WTC11 (cell line): Measurements from ENCODE around the gene CBFB. TPM values are rescaled to one million over a fixed set of nuclear protein-coding genes. Genes with fewer than 3 reads are reported as not detected.

Source experiments
- ATAC-seq: fragments of 200-7000 bp; cut with Tn5 transposase; 2 replicates; pipeline ENCODE4 v1.10.0; 2021; ENCODE audit warnings: mild to moderate bottlenecking, moderate library complexity
- CTCF ChIA-PET: fragments of 300-600 bp; sonication (Branson Sonifier 250); formaldehyde crosslinking; loops from one replicate; lab custom pipeline; 2021; ENCODE audit warnings: antibody characterized with exemption; lab: Charles Lee
- POLR2A ChIA-PET: fragments of 350-600 bp; sonication (Branson Sonifier 250); formaldehyde crosslinking; loops from one replicate; lab custom pipeline; 2021; ENCODE audit warnings: antibody characterized with exemption; lab: Charles Lee
- DNase-seq: peaks from one replicate; pipeline ENCODE4 v3.0.0; 2021; ENCODE audit warnings: low spot score
- H3K27ac Mint-ChIP-seq: 2 replicates; pipeline ENCODE4 v1.8.0; 2021; ENCODE audit warnings: mixed read lengths
- H3K27me3 Mint-ChIP-seq: 2 replicates; pipeline ENCODE4 v1.8.0; 2021; ENCODE audit warnings: low read depth, mild to moderate bottlenecking, moderate library complexity, mixed read lengths
- H3K36me3 Mint-ChIP-seq: 2 replicates; pipeline ENCODE4 v1.8.0; 2021; ENCODE audit warnings: mixed read lengths
- H3K4me1 Mint-ChIP-seq: 2 replicates; pipeline ENCODE4 v1.8.0; 2022; ENCODE audit warnings: mixed read lengths
- H3K4me3 Mint-ChIP-seq: 2 replicates; pipeline ENCODE4 v1.8.0; 2021; ENCODE audit warnings: mild to moderate bottlenecking, moderate library complexity, mixed read lengths
- H3K9me3 Mint-ChIP-seq: 2 replicates; pipeline ENCODE4 v1.8.0; 2021; ENCODE audit warnings: mixed read lengths
- CREM ChIP-seq: sonication (generic); formaldehyde crosslinking; IDR thresholded peaks from 2 replicates; pipeline ENCODE4 v1.8.1; 2022; ENCODE audit warnings: mild to moderate bottlenecking, missing genetic modification reagents, moderate library complexity
- ELF4 ChIP-seq: sonication (generic); formaldehyde crosslinking; IDR thresholded peaks from 2 replicates; pipeline ENCODE4 v1.8.1; 2022; ENCODE audit warnings: low read depth, mild to moderate bottlenecking, moderate library complexity, missing genetic modification reagents
- GTF2I ChIP-seq: fragments of 250-450 bp; sonication (Bioruptor Pico); conservative IDR thresholded peaks from 2 replicates; pipeline ENCODE4 v1.4.0; 2021; ENCODE audit warnings: mild to moderate bottlenecking
- HMGA2 ChIP-seq: fragments of 250-450 bp; sonication (Bioruptor Pico); IDR thresholded peaks from 2 replicates; pipeline ENCODE4 v1.4.0; 2021; ENCODE audit warnings: mild to moderate bottlenecking, moderate library complexity
- IRF2 ChIP-seq: sonication (generic); formaldehyde crosslinking; IDR thresholded peaks from 2 replicates; pipeline ENCODE4 v1.8.0; 2022; ENCODE audit warnings: low read depth, missing genetic modification reagents, borderline replicate concordance
- MYBL2 ChIP-seq: sonication (generic); formaldehyde crosslinking; IDR thresholded peaks from 2 replicates; pipeline ENCODE4 v1.8.1; 2023; ENCODE audit warnings: mild to moderate bottlenecking, moderate library complexity, missing genetic modification reagents
- SP1 ChIP-seq: sonication (generic); formaldehyde crosslinking; conservative IDR thresholded peaks from 2 replicates; pipeline ENCODE4 v1.8.1; 2022; ENCODE audit warnings: missing genetic modification reagents
- ZNF263 ChIP-seq: sonication (generic); formaldehyde crosslinking; IDR thresholded peaks from 2 replicates; pipeline ENCODE4 v1.8.1; 2022; ENCODE audit warnings: low read depth, mild to moderate bottlenecking, moderate library complexity, missing genetic modification reagents
- ZNF671 ChIP-seq: fragments of 250-450 bp; sonication (Bioruptor Pico); IDR thresholded peaks from 2 replicates; pipeline ENCODE4 v1.8.0; 2021; ENCODE audit warnings: mild to moderate bottlenecking
- total RNA-seq: library from RNA; stranded (reverse); gene quantifications from 3 replicates; pipeline ENCODE4 v1.2.3, GENCODE V29; 2021
- TF ChIP-seq, protein P1 (sequence below): fragments of 250-450 bp; sonication (Bioruptor Pico); IDR thresholded peaks from 2 replicates; pipeline ENCODE4 v1.9.0; 2021; ENCODE audit warnings: mild to moderate bottlenecking, borderline replicate concordance
- TF ChIP-seq, protein P2 (sequence below): sonication (generic); formaldehyde crosslinking; IDR thresholded peaks from 2 replicates; pipeline ENCODE4 v1.8.1; 2022; ENCODE audit warnings: low read depth, mild to moderate bottlenecking, moderate library complexity, missing genetic modification reagents, borderline replicate concordance
- TF ChIP-seq, protein P3 (sequence below): fragments of 250-450 bp; sonication (Bioruptor Pico); IDR thresholded peaks from 2 replicates; pipeline ENCODE4 v1.9.0; 2021; ENCODE audit warnings: moderate library complexity, mild to moderate bottlenecking, inconsistent platforms, borderline replicate concordance

Gene CBFB
- total RNA-seq, 1 experiment from 2014 or later, result 36.9 TPM

DNA sequence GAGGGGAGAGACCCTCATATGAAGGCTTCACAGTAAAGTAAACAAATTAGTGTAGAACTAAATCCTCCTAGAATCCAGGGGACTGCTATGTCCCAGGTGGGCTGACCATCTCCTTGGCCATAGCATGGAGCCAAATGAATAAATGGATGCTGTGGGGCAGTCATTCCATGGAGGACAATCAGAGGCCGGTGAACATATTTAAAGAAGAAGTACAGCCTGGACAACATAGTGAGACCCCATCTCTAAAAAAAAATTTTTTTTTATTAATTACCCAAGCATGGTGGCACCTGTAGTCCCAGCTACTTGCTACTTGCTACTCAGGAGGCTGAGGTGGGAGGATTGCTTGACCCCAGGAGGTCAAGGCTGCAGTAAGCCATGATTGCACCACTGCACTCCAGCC lies 5.3 kb upstream of the CBFB start (continued):
- TF ChIP-seq, protein P1, sequence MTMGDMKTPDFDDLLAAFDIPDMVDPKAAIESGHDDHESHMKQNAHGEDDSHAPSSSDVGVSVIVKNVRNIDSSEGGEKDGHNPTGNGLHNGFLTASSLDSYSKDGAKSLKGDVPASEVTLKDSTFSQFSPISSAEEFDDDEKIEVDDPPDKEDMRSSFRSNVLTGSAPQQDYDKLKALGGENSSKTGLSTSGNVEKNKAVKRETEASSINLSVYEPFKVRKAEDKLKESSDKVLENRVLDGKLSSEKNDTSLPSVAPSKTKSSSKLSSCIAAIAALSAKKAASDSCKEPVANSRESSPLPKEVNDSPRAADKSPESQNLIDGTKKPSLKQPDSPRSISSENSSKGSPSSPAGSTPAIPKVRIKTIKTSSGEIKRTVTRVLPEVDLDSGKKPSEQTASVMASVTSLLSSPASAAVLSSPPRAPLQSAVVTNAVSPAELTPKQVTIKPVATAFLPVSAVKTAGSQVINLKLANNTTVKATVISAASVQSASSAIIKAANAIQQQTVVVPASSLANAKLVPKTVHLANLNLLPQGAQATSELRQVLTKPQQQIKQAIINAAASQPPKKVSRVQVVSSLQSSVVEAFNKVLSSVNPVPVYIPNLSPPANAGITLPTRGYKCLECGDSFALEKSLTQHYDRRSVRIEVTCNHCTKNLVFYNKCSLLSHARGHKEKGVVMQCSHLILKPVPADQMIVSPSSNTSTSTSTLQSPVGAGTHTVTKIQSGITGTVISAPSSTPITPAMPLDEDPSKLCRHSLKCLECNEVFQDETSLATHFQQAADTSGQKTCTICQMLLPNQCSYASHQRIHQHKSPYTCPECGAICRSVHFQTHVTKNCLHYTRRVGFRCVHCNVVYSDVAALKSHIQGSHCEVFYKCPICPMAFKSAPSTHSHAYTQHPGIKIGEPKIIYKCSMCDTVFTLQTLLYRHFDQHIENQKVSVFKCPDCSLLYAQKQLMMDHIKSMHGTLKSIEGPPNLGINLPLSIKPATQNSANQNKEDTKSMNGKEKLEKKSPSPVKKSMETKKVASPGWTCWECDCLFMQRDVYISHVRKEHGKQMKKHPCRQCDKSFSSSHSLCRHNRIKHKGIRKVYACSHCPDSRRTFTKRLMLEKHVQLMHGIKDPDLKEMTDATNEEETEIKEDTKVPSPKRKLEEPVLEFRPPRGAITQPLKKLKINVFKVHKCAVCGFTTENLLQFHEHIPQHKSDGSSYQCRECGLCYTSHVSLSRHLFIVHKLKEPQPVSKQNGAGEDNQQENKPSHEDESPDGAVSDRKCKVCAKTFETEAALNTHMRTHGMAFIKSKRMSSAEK (CRISPR knock-in tag), result no peak
- TF ChIP-seq ELF4, result no peak
- TF ChIP-seq, protein P2, sequence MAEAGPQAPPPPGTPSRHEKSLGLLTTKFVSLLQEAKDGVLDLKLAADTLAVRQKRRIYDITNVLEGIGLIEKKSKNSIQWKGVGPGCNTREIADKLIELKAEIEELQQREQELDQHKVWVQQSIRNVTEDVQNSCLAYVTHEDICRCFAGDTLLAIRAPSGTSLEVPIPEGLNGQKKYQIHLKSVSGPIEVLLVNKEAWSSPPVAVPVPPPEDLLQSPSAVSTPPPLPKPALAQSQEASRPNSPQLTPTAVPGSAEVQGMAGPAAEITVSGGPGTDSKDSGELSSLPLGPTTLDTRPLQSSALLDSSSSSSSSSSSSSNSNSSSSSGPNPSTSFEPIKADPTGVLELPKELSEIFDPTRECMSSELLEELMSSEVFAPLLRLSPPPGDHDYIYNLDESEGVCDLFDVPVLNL (CRISPR knock-in tag), result no peak

DNA sequence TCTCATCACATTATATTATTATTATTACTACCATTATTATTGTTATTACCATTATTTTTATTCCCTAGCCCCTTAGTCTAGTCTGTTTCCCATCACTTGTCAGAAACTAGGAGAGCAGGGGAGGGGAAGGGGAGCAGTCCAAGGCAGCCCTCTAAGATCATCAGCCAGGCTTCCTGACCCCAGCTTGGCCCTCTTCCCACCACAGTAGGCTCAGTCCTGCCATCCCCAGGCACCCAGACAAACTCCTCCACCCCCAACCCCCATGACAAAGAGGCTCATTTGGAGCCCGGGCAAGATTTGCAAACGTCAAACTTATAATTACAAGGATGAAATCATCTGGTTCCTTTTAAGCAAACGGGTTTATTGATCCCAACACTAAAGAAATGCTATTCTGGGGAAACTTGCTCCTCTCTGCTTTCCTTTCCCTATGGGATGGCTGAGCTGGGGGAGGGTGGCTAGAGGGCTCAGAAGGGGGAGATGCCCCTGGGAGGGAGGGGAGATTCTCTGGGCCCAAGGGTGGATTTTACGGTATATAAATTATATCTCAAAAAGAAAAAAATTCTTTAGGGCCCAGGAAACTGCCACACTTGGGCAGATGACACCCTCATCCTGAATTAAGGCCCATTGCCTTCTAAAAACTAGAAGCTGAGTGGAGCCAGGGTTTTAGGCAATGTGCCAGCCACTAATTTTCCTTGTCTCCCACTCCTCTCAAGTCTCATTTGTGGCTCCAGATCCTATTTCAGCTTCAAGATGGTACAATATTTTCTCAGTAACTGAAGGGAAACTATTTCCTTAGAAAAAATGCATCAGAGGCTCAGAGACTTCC lies 4.4 kb upstream of the CBFB start:
- Mint-ChIP-seq H3K27me3 (peaks cover 10% of the 10 kb centered on the region), H3K9me3 (no peaks in the 10 kb centered on the region), H3K4me3 (no peak overlapping the region), H3K4me1 (peaks cover 7% of the 10 kb centered on the region; the same call in 1 of the 2 replicates), H3K27ac (no peak overlapping the region), H3K36me3 (no peaks in the 10 kb centered on the region)
- TF ChIP-seq MYBL2 (CRISPR knock-in tag) (no peak), ZNF263 (CRISPR knock-in tag) (no peak), SP1 (no peak), GTF2I (CRISPR knock-in tag) (no peak), IRF2 (CRISPR knock-in tag) (no peak), HMGA2 (CRISPR knock-in tag) (no peak)
- DNase-seq (no peak), ATAC-seq (no peak)
- CTCF ChIA-PET, result interaction anchor here (0.8 to 5.9 kb wide), 3 partner anchors 79 to 144 kb away, joined by 3 to 26 read pairs (median 3); no protein-coding TSS in a partner anchor
- POLR2A ChIA-PET, result no interaction called here

DNA sequence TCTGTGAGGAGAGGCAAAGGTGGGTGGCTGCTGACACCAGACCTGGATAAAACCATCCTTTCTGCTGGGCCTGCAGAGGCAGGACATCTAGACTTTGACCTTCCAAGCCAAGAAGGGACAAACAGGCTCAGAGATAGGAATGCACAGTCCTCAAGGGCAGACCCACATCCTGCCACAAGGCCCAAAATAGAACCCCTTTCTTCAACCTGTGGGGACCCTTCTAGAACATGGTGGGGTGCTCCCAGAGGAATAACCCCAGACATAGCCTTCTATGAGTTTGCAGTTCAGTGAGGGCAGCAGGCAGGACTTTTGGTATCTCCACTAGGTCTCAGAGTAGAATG lies 3.8 kb upstream of the CBFB start:
- no peak for TF ChIP-seq CREM (CRISPR knock-in tag)
- TF ChIP-seq, protein P3, sequence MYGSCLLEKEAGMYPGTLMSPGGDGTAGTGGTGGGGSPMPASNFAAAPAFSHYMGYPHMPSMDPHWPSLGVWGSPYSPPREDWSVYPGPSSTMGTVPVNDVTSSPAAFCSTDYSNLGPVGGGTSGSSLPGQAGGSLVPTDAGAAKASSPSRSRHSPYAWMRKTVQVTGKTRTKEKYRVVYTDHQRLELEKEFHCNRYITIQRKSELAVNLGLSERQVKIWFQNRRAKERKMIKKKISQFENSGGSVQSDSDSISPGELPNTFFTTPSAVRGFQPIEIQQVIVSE, result no peak
- DNase-seq, result no peak

DNA sequence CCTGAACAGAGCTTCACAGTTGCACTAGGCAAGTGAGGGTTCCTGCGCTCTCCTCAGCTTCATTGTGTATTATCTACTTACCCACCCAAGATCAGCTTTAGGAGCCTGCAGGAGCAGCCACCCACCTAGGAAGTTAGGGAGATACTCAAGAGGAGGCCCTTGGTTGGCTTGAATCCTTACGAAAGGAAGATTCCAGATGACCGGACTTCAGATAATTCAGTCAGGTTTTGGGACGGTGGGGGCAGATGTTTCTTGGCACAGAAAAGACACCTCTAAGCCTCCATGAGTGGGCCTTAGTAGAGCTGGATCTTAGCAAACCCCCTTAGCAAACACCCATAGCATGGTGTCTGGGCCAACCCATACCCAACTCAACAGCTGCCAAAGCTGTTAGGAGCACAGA lies 2.4 kb upstream of the CBFB start:
- Mint-ChIP-seq H3K4me3 (no peak overlapping the region), H3K9me3 (no peaks in the 10 kb centered on the region), H3K27ac (no peak overlapping the region), H3K27me3 (peaks cover 10% of the 10 kb centered on the region), H3K36me3 (no peaks in the 10 kb centered on the region), H3K4me1 (peaks cover 16% of the 10 kb centered on the region; the same call in 1 of the 2 replicates)
- DNase-seq (no peak), ATAC-seq (no peak)
- TF ChIP-seq ZNF671 (CRISPR knock-in tag), result no peak
- POLR2A ChIA-PET, result no interaction called here
- CTCF ChIA-PET, result interaction anchor here (1.2 to 5.1 kb wide), 4 partner anchors 9 to 174 kb away, joined by 3 to 51 read pairs (median 4); no protein-coding TSS in a partner anchor

More for the DNA sequence above, 3.8 kb upstream of the CBFB start:
- peaks cover 10% of the 10 kb centered on the region; the same call in 1 of the 2 replicates for H3K4me1 Mint-ChIP-seq
- no peaks in the 10 kb centered on the region for H3K9me3 Mint-ChIP-seq
- POLR2A ChIA-PET, result no interaction called here
- H3K27me3 Mint-ChIP-seq, result peaks cover 14% of the 10 kb centered on the region
- no peaks in the 10 kb centered on the region for H3K36me3 Mint-ChIP-seq
- no peak overlapping the region for H3K4me3 Mint-ChIP-seq
- no peak overlapping the region for H3K27ac Mint-ChIP-seq
- no peak for ATAC-seq
- CTCF ChIA-PET, result interaction anchor here (5.1 kb wide), 1 partner anchor 8 kb away, joined by 51 read pairs; no protein-coding TSS in a partner anchor
